Uterus (tissue), 4 donors: Measurements from ENCODE around the gene CBY1. TPM values are rescaled to one million over a fixed set of nuclear protein-coding genes. Genes with fewer than 3 reads are reported as not detected.

Source experiments
- DNase-seq, 2 donors: peaks; one replicate each; pipeline ENCODE4 v3.0.0-alpha.2; 2019 to 2020
- H3K27ac ChIP-seq, 2 donors: fragments of 200-600 bp; sonication (generic); 1 replicate in 1 of 2; 2 replicates in 1 of 2; pipeline ENCODE4 v1.5.1; 2016 to 2018
- H3K27me3 ChIP-seq, 2 donors: fragments of 200-600 bp; sonication (generic); one replicate each; pipeline ENCODE4 v1.5.1; 2018 to 2019; ENCODE audit warnings: control low read depth in 1 of 2
- H3K36me3 ChIP-seq, 2 donors: fragments of 200-600 bp; sonication (generic); one replicate each; pipeline ENCODE4 v1.5.1; 2019; ENCODE audit warnings: control low read depth in 1 of 2
- H3K4me1 ChIP-seq, 2 donors: fragments of 200-600 bp; sonication (generic); one replicate each; pipeline ENCODE4 v1.5.1; 2018 to 2019; ENCODE audit warnings: control low read depth in 1 of 2
- H3K4me3 ChIP-seq, 2 donors: fragments of 200-600 bp; sonication (generic); 1 replicate in 1 of 2; 2 replicates in 1 of 2; pipeline ENCODE4 v1.5.1; 2018 to 2019; ENCODE audit warnings: mild to moderate bottlenecking in 1 of 2
- H3K9me3 ChIP-seq, 2 donors: fragments of 200-600 bp; sonication (generic); one replicate each; pipeline ENCODE4 v1.5.1; 2019; ENCODE audit warnings: control low read depth in 1 of 2
- POLR2A ChIP-seq, 2 donors: fragments of 450-650 bp; IDR thresholded peaks; one replicate each; pipeline ENCODE4 v1.6.1; 2016; ENCODE audit warnings: antibody characterized with exemption in 2 of 2, mild to moderate bottlenecking in 1 of 2, moderate library complexity in 1 of 2
- intact Hi-C: fragments of 100-400 bp; cut with DNase I; formaldehyde crosslinking; loops from one replicate; pipeline ENCODE4 v1.15.1; 2023; ENCODE audit warnings: low total_unique reads
- total RNA-seq, 4 donors: library from RNA; depleted of rRNA in 3 of 4; stranded (reverse); fragments of >200 nt in 3 of 4; gene quantifications; one replicate each; pipeline versions ENCODE4 v1.1.0 to v1.2.4, GENCODE V29; 2014 to 2023
- TF ChIP-seq, protein P1 (sequence below), 4 experiments: fragments of 200-600 bp in 2 of 4; fragments of 450-650 bp in 2 of 4; sonication (generic) in 2 of 4; IDR thresholded peaks; one replicate each; pipeline ENCODE4 v1.5.1; 2016 to 2019; ENCODE audit warnings: antibody characterized with exemption in 4 of 4, mild to moderate bottlenecking in 2 of 4, moderate library complexity in 1 of 4
- donor health status: DM: yes; HTN: yes; CAD: no.

The CBY1 gene
- total RNA-seq, 4 donors from 2014 or later, result 10.5 to 42.8 (median 28.6) TPM

DNA sequence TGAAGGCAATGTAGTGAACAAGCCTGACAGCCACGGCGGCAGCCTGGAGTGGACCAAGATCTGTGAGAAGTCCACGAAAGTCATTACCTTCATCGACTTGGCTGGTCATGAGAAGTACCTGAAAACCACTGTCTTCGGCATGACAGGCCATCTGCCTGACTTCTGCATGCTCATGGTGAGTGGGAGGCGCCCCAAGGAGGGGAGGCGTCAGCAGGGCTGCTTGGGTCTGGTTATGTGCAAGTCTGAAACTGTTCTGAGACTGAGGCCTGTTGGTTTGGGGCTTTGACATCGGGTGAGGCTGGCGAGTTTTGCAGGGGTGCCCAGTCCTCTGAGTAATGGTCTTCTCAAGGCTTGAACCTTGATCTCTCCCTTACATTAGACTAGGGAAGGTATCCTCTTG lies 60.4 kb downstream of the CBY1 start:
- Histone ChIP-seq H3K36me3 (no peaks in the 10 kb centered on the region), H3K4me3 (no peak overlapping the region), H3K27ac (no peak overlapping the region), H3K27me3 (no peaks in the 10 kb centered on the region), H3K4me1 (no peaks in the 10 kb centered on the region), H3K9me3 (no peaks in the 10 kb centered on the region)
- no peak for DNase-seq
- TF ChIP-seq, protein P1, sequence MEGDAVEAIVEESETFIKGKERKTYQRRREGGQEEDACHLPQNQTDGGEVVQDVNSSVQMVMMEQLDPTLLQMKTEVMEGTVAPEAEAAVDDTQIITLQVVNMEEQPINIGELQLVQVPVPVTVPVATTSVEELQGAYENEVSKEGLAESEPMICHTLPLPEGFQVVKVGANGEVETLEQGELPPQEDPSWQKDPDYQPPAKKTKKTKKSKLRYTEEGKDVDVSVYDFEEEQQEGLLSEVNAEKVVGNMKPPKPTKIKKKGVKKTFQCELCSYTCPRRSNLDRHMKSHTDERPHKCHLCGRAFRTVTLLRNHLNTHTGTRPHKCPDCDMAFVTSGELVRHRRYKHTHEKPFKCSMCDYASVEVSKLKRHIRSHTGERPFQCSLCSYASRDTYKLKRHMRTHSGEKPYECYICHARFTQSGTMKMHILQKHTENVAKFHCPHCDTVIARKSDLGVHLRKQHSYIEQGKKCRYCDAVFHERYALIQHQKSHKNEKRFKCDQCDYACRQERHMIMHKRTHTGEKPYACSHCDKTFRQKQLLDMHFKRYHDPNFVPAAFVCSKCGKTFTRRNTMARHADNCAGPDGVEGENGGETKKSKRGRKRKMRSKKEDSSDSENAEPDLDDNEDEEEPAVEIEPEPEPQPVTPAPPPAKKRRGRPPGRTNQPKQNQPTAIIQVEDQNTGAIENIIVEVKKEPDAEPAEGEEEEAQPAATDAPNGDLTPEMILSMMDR (IDR thresholded peaks at IDR 0.05), result no peak
- TF ChIP-seq POLR2A (IDR thresholded peaks at IDR 0.05), result no peak
- intact Hi-C loops, result no loop called here

DNA sequence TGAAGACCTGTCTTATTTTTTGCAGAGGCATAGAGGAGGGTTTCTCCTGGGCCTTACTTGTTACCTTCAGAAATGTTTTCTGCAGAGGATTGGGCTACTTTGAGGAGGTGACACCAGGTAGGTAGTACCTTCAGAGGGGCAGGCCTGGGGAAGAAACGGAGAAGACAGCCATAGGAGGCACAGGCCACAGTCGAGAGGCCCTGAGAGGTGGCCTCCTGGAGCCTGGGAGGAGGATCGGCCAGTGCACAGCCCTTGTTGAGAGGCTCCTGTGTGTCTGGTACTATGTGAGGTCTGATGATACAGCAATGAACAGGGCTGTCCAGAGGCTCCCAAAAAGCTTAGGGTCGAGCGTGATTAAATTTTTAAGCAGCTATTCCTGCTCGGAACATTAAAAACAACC lies 60.8 kb downstream of the CBY1 start:
- TF ChIP-seq POLR2A (IDR thresholded peaks at IDR 0.05), result no peak
- TF ChIP-seq, protein P1 (IDR thresholded peaks at IDR 0.05), result no peak
- DNase-seq, result no peak
- Histone ChIP-seq H3K27ac (peak overlapping the region in 1 of 2 donors; percentile 53), H3K27me3 (no peaks in the 10 kb centered on the region), H3K4me1 (no peaks in the 10 kb centered on the region), H3K36me3 (no peaks in the 10 kb centered on the region), H3K9me3 (no peaks in the 10 kb centered on the region), H3K4me3 (no peak overlapping the region)
- intact Hi-C loops, result no loop called here

DNA sequence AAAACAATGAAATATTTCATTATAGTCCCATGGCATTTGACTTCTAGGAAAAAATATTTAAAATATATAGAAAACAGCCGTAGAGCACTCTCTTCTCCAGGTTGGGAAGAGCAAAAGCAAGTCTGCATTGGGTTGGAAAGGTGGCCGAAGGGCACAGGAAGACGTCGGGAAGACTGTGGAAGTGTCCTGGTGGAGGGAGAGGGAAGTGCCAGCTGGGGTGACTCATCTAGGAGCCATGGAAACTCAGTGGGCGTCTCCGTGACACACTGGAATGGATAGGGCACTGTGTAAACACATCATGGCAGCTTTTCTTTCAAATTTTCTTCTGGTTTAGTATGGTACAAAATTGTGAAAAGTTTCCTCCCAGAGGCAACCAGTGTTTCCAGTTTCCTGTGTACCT lies 62.0 kb downstream of the CBY1 start:
- no peaks in the 10 kb centered on the region for H3K4me1 ChIP-seq
- no peaks in the 10 kb centered on the region for H3K27me3 ChIP-seq
- peak; percentile 59 to 64 for DNase-seq
- H3K4me3 ChIP-seq, result no peak overlapping the region
- TF ChIP-seq, protein P1 (IDR thresholded peaks at IDR 0.05), result peak in 3 of 4 experiments; percentile 58 to 61 (median 61)
- TF ChIP-seq POLR2A (IDR thresholded peaks at IDR 0.05), result no peak
- intact Hi-C loops, result no loop called here
- H3K9me3 ChIP-seq, result no peaks in the 10 kb centered on the region
- peak overlapping the region; percentile 8 to 53 for H3K27ac ChIP-seq
- no peaks in the 10 kb centered on the region for H3K36me3 ChIP-seq

DNA sequence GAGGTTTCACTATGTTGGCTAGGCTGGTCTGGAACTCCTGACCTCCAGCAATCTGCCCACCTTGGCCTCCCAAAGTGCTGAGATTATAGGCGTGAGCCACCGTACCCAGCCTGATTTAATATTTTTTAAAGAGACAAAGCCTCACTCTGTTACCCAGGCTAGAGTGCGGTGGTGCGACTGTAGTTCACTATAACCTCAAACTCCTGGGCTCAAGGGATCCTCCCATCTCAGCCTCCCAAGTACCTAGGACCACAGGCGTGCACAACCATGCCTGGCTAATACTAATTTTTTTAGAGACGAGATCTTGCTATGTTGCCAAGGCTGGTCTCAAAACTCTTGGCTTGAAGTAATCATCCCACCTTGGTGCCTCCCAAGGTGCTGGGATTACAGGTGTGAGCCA lies 62.8 kb downstream of the CBY1 start:
- Histone ChIP-seq H3K9me3 (no peaks in the 10 kb centered on the region), H3K27ac (peak overlapping the region in 1 of 2 donors; percentile 53), H3K4me1 (no peaks in the 10 kb centered on the region), H3K27me3 (no peaks in the 10 kb centered on the region), H3K36me3 (no peaks in the 10 kb centered on the region), H3K4me3 (no peak overlapping the region)
- DNase-seq, result no peak
- intact Hi-C loops, result no loop called here
- no peak for TF ChIP-seq POLR2A (IDR thresholded peaks at IDR 0.05)
- TF ChIP-seq, protein P1 (IDR thresholded peaks at IDR 0.05), result no peak

DNA sequence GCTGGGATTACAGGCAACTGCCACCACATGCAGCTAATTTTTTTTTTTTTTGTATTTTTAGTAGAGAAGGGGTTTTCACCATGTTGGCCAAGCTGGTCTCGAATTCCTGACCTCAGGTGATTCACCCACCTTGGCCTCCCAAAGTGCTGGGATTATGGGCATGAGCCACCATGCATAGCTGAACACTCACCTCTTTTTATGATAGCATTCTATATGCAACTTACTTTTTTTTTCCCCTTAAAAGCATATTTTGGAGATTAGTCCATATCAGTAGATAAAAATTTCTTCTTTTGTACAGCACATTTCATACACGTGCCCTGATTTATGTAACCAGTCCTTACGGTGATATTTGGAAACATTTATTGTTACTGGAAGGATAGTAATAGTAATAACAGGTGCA lies 63.9 kb downstream of the CBY1 start:
- Histone ChIP-seq H3K4me3 (no peak overlapping the region), H3K27ac (no peak overlapping the region), H3K4me1 (no peaks in the 10 kb centered on the region), H3K36me3 (no peaks in the 10 kb centered on the region), H3K9me3 (no peaks in the 10 kb centered on the region), H3K27me3 (no peaks in the 10 kb centered on the region)
- intact Hi-C loops, result no loop called here
- no peak for DNase-seq
- no peak for TF ChIP-seq POLR2A (IDR thresholded peaks at IDR 0.05)
- TF ChIP-seq, protein P1 (IDR thresholded peaks at IDR 0.05), result no peak
